Measurements from ENCODE around the gene RSRC1.
"Not testable (repeated sequence)": the region's sequence is repeated elsewhere in the genome, so short reads cannot be mapped to it uniquely, and the experiment has no call there.

The RSRC1 gene

DNA sequence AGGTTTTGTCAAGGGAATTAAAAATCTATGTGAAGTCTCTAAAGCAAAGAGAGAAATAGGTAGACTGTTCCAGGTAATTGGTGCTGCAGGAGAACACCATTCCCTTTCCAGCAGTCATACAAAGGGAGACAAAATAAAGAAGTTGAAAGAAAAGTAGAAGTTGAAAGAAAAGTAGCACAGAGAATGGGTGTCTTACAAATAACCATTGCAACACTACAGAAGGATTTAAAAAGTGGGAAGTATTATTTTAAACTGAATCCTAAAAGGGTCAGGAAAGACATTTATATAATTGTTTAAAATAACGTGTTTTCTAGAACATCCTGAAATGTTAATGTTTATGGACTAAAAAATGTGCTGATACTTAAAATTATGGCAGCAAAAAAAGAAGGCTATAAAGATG is 223.8 kb downstream of the RSRC1 start:
- DNase-seq, result no peak

DNA sequence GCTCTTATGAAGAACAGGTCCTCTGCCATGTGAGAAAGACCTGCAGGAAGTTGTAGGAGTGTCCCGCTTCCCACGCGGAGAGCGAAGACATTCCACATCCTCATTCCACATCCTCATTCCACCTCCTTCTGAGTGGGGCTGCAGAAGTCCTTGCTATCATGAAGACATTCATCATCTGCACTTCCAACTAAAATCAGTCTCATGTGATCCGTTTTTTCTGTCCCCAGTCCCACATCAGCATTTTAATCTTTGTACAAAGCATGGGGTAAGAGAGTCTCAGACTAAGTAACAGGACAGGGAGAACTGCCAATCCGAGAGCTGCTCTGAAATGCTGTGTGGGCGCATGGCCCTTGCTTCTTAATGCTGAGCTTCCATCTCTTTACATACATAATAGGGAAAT is 227.2 kb downstream of the RSRC1 start:
- no peak for DNase-seq

DNA sequence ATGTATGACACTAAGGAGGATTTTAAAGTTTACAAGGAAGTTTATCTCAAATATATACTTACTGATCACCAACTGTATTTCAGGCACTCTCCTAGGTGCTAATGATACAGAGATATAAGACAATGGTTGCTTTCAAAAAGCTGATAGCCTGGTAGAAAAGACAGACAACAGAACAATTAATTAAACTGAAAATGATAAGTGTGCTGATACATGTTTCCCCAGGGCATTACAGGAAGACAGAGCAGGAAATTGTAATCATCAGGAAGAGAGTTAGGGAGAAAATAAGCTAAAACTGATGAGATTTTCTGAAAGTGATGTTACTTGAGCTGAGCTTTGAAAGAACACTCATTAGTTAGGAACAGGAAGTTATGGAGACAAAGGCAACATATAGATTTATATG is 229.7 kb downstream of the RSRC1 start:
- DNase-seq, result no peak

DNA sequence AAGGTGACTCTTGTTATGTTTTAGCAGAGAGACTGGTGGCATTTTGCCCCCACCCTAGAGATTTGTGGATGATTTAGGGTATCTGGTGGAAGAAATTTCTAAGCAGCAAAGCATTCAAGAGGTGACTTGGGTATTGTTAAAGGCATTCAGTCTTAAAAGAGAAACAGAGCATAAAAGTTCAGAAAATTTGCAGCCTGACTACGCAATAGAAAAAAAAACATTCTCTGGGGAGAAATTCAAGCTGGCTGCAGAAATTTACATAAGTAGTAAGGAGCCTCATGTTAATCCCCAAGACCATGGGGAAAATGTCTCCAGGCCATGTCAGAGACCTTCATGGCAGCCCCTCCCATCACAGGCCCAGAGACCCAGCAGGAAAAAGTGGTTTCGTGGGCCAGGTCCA is 231.1 kb downstream of the RSRC1 start:
- not testable (repeated sequence) for DNase-seq

DNA sequence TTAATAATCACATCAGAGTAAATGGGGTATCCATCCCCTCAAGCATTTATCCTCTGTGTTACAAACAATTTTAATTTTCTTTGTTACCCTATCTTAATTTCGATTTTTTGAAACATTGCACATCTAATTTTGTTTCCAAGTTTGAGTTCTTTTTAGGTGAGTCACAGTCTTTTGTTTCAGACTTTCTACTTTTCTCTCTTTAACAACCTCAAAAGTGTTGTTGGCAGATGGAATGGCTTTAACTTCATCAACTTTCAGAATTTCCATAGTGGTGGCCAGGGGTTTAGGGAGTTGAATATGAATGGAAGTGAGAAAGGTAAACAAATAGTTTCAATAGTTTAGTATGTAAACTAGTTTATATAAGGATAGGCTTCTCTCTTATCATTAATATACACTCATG is 238.1 kb downstream of the RSRC1 start:
- no peak for DNase-seq

DNA sequence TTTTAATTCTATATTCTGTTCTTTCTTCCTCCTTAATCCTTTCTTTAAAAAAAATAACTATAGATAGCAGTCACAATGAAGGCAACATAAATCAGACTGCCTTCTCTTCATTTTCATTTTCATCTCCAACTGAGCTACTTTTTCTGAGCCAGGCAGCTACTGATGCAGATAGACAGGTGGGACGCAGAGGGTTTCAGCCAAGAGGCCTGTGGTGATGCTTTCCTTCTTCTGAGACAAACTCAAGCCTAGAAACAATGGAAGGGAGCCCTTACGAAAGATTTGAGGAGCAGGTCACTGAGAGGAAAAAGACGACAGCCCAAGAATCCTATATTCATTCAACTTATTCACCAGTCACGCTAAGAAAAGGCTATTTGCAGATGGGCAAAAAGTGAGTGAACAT is 241.1 kb downstream of the RSRC1 start:
- no peak for DNase-seq

DNA sequence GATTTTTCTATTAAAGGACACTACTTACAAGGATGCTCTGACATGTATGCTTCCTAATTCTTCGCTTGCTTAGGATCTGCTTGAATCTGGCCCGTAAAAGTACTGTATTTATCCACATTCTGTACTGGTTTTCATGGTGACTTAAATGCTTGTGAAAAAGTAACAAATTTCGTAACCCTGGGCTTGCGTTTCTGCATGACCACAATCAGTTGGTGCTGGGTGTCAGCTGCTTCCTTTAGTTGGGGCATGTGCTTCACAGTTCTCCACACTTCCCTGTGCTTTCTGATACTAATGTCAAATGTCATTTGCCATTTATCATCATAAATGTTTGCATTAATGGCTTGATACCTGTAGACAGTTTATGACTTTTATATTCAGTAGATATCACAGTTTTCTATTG is 242.7 kb downstream of the RSRC1 start:
- no peak for DNase-seq

DNA sequence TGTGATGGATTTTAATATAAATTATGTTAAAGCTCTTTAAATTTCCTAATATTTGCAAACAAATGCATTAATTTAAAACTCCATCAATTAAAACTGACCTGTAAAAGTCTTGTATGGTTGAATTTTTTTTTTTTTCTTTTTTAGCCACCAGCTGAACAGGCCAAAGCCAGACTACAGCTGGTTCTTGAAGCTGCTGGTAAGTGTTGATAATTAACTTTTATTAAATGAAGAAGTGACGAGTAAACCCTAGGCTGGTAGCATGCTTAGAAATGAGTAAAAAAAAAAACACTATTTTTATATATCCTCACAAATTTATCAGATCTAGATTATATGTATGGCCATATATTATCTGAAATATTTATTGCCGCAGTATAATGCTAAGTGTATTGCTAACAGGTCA is 244.8 kb downstream of the RSRC1 start:
- no peak for DNase-seq

DNA sequence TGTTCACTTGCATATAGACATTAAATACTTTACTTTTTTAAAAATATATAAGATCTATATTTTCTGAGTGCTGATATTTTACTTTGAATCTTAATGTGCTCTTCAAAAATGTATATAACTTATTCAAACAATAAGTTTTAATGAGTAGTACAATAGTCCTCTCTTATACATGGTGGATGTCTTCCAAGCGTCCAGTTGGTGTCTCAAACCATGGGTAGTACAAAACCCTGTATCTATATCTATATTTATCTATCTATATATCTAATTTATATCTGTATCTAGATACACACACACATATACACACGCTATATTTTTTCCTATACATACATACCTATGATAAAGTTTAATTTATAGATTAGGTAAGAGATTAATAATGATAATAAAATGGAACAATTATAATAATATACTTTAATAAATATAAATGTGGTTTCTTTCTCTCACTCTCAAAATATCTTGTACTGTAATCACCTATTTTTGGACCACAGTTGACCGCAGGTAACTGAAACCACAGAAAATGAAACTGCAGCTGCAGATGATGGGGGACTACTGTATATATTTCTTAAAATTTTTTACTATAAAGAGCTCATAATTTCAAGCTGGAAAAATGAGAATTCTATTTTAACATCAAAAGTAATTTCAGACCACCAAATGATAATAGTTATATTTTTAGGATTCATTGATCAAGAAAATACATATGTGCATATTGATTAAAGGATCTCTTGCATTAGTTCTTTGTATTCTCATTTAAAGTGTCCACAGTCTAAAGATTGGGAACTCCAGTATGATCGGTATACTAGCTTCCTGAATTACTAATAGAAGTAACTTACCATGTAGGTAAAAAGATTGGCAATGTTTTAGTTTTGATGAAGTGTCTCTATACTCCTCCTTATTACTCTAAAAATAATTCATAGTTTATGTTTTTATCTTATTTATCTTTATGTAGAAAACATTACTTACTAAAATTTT is 246.0 kb downstream of the RSRC1 start:
- no peak for DNase-seq

DNA sequence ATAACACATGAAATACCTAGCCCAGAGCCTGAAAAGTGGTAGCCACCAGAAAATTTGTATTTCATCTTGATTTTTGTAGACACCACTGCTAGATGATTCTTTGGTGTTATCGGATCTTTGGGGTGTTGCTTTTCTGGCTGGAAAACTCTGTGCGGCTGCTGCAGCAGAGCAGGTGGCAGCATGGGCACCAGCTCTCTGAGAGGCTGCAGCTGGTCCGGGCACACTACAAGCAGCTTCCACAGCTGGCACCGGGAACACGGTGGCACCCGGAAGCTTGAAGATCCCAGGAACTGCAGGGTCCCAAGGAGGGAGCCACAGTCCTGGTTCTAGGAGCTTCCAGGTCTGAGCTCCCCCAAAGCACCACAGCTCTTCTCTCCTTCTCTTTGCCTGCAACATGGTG is 249.4 kb downstream of the RSRC1 start:
- no peak for DNase-seq

DNA sequence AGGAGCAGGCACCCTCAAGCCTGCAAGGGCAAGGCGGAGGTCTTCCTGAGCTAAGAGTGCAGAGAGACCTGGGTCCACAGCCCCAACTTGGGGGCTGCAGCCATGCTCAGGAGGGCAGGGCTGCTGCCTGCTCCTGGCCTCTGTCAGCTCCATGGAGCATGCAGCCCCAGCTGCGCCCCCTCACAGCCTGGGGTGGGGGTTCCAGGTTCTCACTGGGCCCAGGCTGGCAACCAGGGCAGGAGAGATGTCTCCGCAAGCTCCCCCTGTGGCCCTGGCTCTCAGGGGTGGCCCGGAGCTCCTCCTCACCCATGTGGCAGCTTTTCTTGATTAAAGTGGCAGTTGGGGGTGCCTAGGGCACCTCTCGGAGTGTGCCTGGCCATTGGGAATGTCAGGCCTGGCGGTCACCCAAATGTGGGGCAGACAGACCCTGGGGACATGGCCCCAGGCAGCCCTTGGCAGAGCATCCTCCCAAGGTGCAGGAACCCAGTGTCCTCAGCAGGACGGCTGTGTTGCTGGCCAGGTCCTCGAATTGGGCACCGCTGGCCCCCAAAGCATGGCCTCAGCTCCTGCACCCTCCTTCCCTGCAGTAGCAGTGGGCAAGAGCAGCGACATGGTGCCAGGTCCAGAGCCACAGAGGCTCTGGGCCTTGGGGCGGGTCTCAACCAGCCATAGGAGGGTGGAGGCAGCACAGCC is 251.0 kb downstream of the RSRC1 start:
- no peak for DNase-seq

DNA sequence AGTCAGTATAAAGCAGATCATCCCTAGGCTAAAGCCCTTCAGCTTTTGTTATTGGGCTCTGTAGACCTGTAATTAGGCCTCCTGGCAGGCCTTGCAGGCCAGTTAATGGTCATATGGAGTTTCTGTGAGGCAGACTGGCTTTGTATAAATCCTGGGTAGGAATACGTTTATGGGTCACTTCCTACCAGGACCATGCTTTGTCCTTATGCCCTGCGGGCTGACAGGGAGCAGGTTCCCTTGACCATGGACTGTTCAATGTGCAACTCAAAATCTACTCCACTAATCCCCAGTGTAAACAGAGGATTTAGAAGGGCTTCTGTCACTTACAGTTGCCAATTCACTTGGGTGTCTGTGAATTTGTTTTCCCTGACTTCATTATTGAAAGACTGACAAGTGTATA is 258.4 kb downstream of the RSRC1 start:
- no peak for DNase-seq

DNA sequence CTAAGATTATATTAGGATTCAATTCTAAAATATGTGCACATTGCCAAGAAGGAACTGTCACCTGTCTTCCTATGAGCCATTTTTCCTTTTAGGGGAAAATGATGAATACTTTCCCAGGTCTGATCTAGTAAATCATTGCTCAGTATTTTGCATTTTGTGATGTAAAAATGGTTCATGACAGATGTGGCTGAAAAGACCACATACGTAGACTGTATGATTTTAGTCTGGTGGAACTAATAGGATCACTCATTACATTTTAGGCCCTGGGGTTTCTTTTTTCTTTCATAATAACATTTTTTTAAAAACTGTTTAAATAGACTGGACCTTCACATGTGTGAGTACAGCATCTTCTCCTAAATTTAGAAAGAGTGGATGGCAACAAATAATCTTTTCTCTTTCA is 259.4 kb downstream of the RSRC1 start:
- no peak for DNase-seq

DNA sequence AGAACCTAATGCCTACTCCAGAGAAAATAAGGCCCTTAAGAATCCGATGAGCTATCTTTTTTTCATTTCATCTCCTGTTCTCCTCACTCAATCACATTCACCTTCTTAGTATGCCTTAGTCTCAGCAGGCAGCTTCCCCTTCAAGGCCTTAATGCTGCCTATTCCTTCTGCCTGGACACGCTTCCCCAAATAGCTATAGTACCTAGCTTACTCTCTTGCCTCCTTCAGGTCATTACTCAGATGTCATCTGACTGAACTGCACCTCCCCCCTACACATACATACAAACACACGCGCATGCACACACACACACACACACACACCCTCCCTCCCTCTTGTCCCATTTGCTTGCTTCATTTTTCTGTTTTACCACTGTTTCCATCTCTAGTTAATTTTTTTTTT is 269.6 kb downstream of the RSRC1 start:
- no peak for DNase-seq

DNA sequence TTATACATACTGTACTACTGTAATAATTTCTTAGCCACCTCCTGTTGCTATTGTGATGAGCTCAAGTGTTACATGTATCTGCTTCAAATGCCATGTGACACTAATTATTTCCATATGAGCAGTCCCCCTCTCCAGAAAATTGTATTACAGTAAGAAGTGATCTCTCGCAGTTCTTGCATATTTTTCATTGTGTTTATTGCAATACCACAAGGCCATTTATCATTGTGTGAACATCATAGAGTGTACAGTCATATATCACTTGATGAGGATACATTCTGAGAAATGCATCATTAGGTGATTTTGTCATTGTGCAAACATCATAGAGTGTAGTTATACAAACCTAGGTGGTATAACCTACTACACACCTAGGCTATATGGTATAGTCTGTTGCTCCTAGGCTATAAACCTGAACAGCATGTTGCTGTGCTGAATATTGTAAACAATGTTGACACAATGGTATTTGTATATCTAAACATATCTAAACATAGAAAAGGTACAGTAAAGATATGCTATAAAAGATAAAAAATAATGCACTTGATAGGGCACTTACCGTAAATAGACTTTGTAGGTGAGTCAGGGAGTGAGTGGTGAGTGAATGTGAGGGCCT is 271.5 kb downstream of the RSRC1 start:
- DNase-seq, result no peak

DNA sequence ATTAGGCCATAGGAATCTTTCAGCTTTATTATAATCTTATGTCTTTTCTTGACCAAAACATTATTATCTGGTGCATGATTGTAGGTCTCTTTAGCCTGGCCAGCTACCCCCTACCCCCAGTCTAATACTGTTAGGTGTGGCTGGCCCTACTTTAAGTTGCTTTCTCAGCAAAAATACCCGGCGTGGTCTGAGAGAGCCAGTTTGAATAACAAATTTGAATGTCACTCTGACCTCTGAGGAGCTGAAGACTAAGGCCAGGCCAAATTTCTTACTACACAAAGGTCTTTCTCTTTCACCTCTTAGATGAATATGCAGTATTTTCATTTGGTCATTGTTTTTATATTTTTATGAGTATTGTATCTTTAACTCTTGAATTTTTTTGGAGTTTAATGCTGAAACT is 272.6 kb downstream of the RSRC1 start:
- no peak for DNase-seq

DNA sequence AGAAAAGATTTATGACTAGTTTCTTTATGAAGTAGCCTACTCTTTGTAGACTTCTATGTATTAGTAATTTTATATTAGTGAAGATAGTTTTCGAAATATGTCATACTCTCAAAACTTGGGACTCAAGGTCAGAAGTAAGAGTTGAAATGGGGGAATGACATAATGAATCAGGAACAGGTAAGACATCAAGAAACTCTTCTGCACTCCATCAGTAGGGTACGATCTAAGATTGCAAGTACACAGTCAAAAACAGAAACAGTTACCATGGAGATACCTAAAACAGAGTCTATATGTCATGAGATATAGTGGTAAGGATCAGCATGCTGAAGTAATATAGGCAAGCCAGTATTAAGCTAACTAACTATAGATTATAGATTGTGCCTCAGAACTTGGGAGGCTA is 274.1 kb downstream of the RSRC1 start:
- no peak for DNase-seq

DNA sequence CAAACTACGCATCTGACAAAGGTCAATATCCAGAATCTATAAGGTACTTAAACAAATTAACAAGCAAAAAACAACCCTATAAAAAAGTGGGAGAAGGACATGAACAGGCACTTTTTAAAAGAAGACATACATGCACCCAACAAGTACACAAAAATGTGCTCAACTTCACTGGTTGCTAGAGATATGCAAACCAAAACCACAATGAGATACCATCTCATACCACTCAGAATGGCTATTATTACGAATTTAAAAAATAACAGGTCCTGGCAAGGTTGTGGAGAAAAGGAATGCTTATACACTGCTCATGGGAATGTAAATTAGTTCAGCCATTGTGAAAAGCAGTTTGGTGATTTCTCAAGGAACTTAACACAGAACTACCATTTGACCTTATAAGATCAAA is 285.5 kb downstream of the RSRC1 start:
- no peak for DNase-seq

DNA sequence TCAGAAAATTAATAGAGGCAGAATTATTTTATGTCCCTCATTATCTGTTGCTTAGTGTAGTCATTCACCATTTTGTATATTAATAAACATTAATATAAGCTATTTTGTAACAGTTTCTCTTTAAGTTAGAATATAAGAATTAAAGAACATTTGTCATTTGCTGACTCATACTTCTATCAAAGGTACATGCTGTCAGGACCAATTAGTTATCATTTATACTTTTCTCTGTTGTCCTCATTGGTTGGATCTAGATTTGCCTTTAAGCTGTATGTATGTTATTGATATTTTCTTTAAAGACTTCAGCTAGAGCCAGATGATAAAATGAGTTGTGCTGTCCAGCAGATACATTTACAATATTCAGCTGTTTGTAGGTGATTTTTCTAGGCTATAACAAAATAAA is 292.7 kb downstream of the RSRC1 start:
- DNase-seq, result no peak

DNA sequence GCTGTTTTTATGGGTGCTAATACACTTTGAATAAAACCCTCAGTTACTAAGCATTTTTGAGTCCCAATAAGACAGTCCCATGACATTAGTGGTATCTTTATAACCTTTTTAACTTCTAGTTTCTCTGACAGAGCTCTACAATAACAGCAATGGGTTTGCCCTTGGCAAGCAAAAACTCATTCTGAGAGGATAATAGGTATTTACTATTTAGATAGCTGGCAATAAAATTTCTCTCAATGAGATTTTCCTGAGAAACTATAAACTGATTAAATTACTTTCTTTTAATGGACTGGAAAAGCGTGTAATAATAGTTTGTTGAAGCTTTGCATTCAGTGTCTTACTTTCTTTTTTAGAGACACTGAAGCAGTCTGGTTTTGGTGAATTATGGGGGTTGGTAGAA is 293.1 kb downstream of the RSRC1 start:
- DNase-seq, result no peak

DNA sequence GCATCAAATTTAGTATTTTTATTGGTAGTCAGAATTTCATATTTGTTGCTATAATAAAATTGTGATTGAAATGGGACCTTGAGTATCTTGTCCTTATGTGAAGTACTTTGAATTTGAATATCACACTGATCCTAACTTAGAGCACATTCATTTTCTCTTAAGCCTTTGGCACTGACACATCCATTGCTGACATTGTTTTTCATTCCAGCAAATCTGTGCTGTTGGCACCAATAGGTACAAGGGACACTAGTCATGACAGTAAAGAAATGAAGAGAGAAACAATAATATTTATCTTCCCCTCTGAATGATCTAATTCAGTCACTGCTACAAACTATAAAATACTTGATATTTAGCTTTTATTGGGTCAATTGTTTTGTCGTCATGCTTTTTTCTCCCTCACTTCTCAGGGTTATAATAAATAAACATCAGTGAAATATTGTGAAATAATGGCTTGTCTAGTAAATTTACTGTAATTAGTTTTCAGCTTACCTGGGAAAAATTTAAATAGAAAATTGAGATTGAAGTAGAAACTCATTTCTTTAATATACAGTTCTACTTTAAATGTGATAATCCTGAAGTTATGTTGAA is 294.3 kb downstream of the RSRC1 start:
- no peak for DNase-seq

DNA sequence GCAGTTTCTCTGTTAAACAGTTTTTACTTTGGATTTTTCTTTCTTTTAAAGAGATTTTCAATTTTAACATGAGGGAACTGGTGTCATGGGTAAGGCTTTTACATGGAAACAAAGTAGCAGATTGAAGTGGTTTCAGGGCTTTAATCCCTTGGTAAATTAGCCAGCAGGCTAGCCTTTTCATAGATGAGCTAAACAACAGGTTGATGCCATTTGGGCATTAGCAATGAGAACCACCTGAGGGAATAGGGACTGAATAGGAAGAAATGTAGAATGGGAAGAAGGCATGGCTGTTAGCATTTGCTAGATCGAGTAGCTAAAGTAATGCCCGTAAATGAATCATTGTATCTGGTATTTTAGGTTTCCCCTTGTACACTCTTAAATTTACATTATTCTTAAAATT is 295.6 kb downstream of the RSRC1 start:
- DNase-seq, result no peak

DNA sequence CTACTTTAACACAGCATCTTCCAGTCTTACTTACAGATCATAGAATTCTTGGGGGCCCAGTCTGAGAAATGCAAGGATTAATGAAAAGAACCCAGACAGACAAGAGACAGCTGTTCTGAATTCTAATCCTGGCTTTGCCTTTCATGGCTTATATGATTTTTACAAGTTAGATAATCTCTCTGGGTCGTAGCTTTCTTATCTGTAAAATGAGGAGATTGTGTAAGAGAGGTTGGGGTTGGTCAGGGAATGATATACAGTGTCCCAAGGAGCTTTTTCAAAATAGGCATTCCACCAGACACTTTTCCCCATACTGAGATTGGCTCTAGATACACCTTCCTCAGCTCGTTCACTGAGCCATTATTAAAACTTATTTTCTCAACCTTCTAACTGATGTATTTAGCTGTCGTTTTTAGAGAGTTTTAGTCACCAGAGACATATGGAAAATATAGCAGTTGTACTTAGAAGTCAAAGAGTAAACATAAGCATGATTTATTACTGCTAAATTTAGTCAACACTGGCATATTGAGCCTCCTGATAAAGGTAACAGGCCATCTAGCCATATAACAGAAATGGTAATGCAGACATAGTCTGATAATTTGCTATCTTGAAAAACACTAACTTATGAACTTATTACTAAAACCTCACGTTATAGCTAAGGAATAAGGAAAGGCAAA is 298.1 kb downstream of the RSRC1 start:
- DNase-seq, result no peak
